ENCODE results near the gene DCAF7. TPM values are rescaled to one million over a fixed set of nuclear protein-coding genes. Genes with fewer than 3 reads are reported as not detected.

Gene DCAF7
- total RNA-seq, 4 donors from 2014 or later = 24.9 to 45.2 (median 34.2) TPM

- peaks cover 0 to 29% (median 0%) of the 10 kb centered on the region in 4 donors for H3K27me3 ChIP-seq
- WGBS = 77% methylated on average over 6 of the region's 6 CpGs
- intact Hi-C loops (cut with DNase I) = no loop called here
- H3K27ac ChIP-seq (replicated peaks in 1 of 4) = no peak overlapping the region
- no peaks in the 10 kb centered on the region for H3K4me1 ChIP-seq
- H3K36me3 ChIP-seq = no peaks in the 10 kb centered on the region
- H3K9me3 ChIP-seq = no peaks in the 10 kb centered on the region
- DNase-seq (ENCODE audit: extremely low spot score) = no peak
- TF ChIP-seq EP300 (IDR thresholded peaks at IDR 0.05) (no peak), POLR2A (IDR thresholded peaks at IDR 0.05; ENCODE audit: low read depth) (no peak), POLR2AphosphoS5 (IDR thresholded peaks at IDR 0.05) (no peak), CTCF (IDR thresholded peaks at IDR 0.05) (no peak)
- no peak overlapping the region for H3K4me3 ChIP-seq
These were observed 33.1 kb upstream of the DCAF7 start for GRCh38 chr17:63516910-63517824.

GRCh38 chr17:63517825-63518534, 32.3 kb upstream of the DCAF7 start:
- H3K27me3 ChIP-seq = peaks cover 0 to 37% (median 0%) of the 10 kb centered on the region in 4 donors

GRCh38 chr17:63519116-63519881, 31.0 kb upstream of the DCAF7 start:
- Histone ChIP-seq H3K27ac (replicated peaks in 1 of 4) (no peak overlapping the region), H3K27me3 (peaks cover 0 to 49% (median 0%) of the 10 kb centered on the region in 4 donors), H3K36me3 (no peaks in the 10 kb centered on the region), H3K9me3 (no peaks in the 10 kb centered on the region), H3K4me3 (no peak overlapping the region), H3K4me1 (peaks cover 0 to 13% (median 9%) of the 10 kb centered on the region in 4 donors)
- 100% methylated on average over 1 of the region's 1 CpG for WGBS
- TF ChIP-seq EP300 (IDR thresholded peaks at IDR 0.05) (no peak), CTCF (IDR thresholded peaks at IDR 0.05) (no peak), POLR2A (IDR thresholded peaks at IDR 0.05; ENCODE audit: low read depth) (no peak), POLR2AphosphoS5 (IDR thresholded peaks at IDR 0.05) (no peak)
- intact Hi-C loops (cut with DNase I) = no loop called here
- no peak for DNase-seq (ENCODE audit: extremely low spot score)

More at GRCh38 chr17:63517825-63518534, 32.3 kb upstream of the DCAF7 start:
- intact Hi-C loops (cut with DNase I) = no loop called here
- 84% methylated on average over 8 of the region's 8 CpGs for WGBS
- no peak for DNase-seq (ENCODE audit: extremely low spot score)
- H3K4me3 ChIP-seq = no peak overlapping the region
- TF ChIP-seq POLR2A (IDR thresholded peaks at IDR 0.05; ENCODE audit: low read depth) = no peak
- no peaks in the 10 kb centered on the region for H3K9me3 ChIP-seq
- H3K4me1 ChIP-seq = peaks cover 0 to 5% (median 3%) of the 10 kb centered on the region in 4 donors
- no peak overlapping the region for H3K27ac ChIP-seq (replicated peaks in 1 of 4)
- no peaks in the 10 kb centered on the region for H3K36me3 ChIP-seq

- TF ChIP-seq EP300 (IDR thresholded peaks at IDR 0.05) = no peak
- TF ChIP-seq CTCF (IDR thresholded peaks at IDR 0.05) = no peak
- no peak for TF ChIP-seq POLR2AphosphoS5 (IDR thresholded peaks at IDR 0.05)
- no peak for TF ChIP-seq POLR2A (IDR thresholded peaks at IDR 0.05; ENCODE audit: low read depth)
- H3K4me3 ChIP-seq = no peak overlapping the region
- 46% methylated on average over 5 of the region's 5 CpGs for WGBS
- peaks cover 0 to 13% (median 9%) of the 10 kb centered on the region in 4 donors for H3K4me1 ChIP-seq
- DNase-seq (ENCODE audit: extremely low spot score) = no peak
- no peaks in the 10 kb centered on the region for H3K36me3 ChIP-seq
- H3K27me3 ChIP-seq = peaks cover 0 to 58% (median 0%) of the 10 kb centered on the region in 4 donors
- H3K9me3 ChIP-seq = no peaks in the 10 kb centered on the region
- intact Hi-C loops (cut with DNase I) = no loop called here
- no peak overlapping the region for H3K27ac ChIP-seq (replicated peaks in 1 of 4)
These were observed 30.1 kb upstream of the DCAF7 start for GRCh38 chr17:63519972-63520882.
